K562 (cell line): Measurements from ENCODE around the gene TRPC4. TPM values are rescaled to one million over a fixed set of nuclear protein-coding genes. Genes with fewer than 3 reads are reported as not detected.

Experiments
- ATAC-seq: fragments of 200-7000 bp; cut with Tn5 transposase; 3 replicates; pipeline ENCODE4 v1.9.1; 2020; ENCODE audit warnings: moderate library complexity
- BruUV-seq: library from RNA; stranded (reverse); fragments of 400-500 nt; replicated peaks from 2 replicates; lab custom pipeline; 2021; lab: Mats Ljungman, UMichigan
- CTCF ChIA-PET: fragments of 300-600 bp; formaldehyde crosslinking; extraction: SDS; loops from one replicate; lab custom pipeline; 2021; ENCODE audit warnings: low intra/inter-chr PET ratio; lab: Yijun Ruan, JAX
- POLR2A ChIA-PET: fragments of 300-600, 350-650 bp; sonication (Branson Sonifier 250); formaldehyde crosslinking; extraction: SDS; loops from one replicate; lab custom pipeline; 2021; ENCODE audit warnings: antibody characterized with exemption, inconsistent platforms; lab: Yijun Ruan, JAX
- DNase-seq, 4 experiments: peaks; one replicate each; pipeline versions ENCODE4 v3.0.0 to v3.0.0-alpha.2; 2011 to 2018; ENCODE audit warnings: low spot score in 3 of 4, mixed read lengths in 3 of 4; ENCODE audit errors: extremely low read depth in 1 of 4
- FAIRE-seq: peaks from 2 replicates; lab custom pipeline; 2011; peaks lifted over from hg19 to GRCh38; lab: Jason Lieb, UNC
- H2AFZ ChIP-seq: 2 replicates; pipeline ENCODE4 v1.6.0; 2011; ENCODE audit warnings: low read depth, low read length, control low read depth, inconsistent platforms
- H3K27ac ChIP-seq: fragments of 200-600 bp; 3 replicates; pipeline ENCODE4 v1.8.0; 2011; ENCODE audit warnings: low read depth, mild to moderate bottlenecking, control low read depth, inconsistent platforms, low read length, moderate library complexity, mixed read lengths; ENCODE audit errors: extremely low read depth
- H3K27me3 ChIP-seq, 2 experiments: fragments of 300-600 bp in 1 of 2; 2 replicates in 1 of 2; 3 replicates in 1 of 2; pipeline versions ENCODE4 v1.6.0 to v1.8.0; 2011; ENCODE audit warnings: inconsistent platforms in 2 of 2, low read length in 2 of 2, mild to moderate bottlenecking in 1 of 2, mixed read lengths in 1 of 2, moderate library complexity in 1 of 2; ENCODE audit not compliant: control insufficient read depth in 2 of 2, insufficient read depth in 2 of 2
- H3K36me3 ChIP-seq: fragments of 300-600 bp; 3 replicates; pipeline ENCODE4 v1.8.0; 2011; ENCODE audit warnings: mild to moderate bottlenecking, low read length, inconsistent platforms; ENCODE audit not compliant: control insufficient read depth, insufficient read depth
- H3K4me1 ChIP-seq, 2 experiments: fragments of 200-600 bp in 1 of 2; replicated peaks in 1 of 2; 2 replicates in 1 of 2; 3 replicates in 1 of 2; pipeline versions ENCODE4 v1.5.1 to v1.8.0; 2011; ENCODE audit warnings: inconsistent platforms in 2 of 2, low read length in 2 of 2, mild to moderate bottlenecking in 1 of 2, mixed read lengths in 1 of 2, moderate library complexity in 1 of 2; ENCODE audit not compliant: control insufficient read depth in 2 of 2, insufficient read depth in 2 of 2
- H3K4me2 ChIP-seq: 2 replicates; pipeline ENCODE4 v1.6.1; 2011; ENCODE audit warnings: low read length, control low read depth, inconsistent platforms, mixed read lengths; ENCODE audit not compliant: insufficient read depth
- H3K4me3 ChIP-seq: fragments of 200-600 bp; sonication (generic), shearing (Covaris generic); 2 replicates; pipeline ENCODE4 v1.5.1; 2016; ENCODE audit warnings: control low read depth, inconsistent platforms
- H3K79me2 ChIP-seq: fragments of 200-600 bp; 3 replicates; pipeline ENCODE4 v1.8.0; 2011; ENCODE audit warnings: low read length, inconsistent platforms; ENCODE audit not compliant: control insufficient read depth, insufficient read depth
- H3K9ac ChIP-seq, 2 experiments: 2 replicates each; pipeline versions ENCODE4 v1.6.0 to v1.6.1; 2011; ENCODE audit warnings: low read depth in 2 of 2, low read length in 2 of 2, control low read depth in 1 of 2, inconsistent platforms in 1 of 2, mild to moderate bottlenecking in 1 of 2, mixed read lengths in 1 of 2; ENCODE audit not compliant: insufficient read depth in 1 of 2
- H3K9me1 ChIP-seq: one replicate; pipeline ENCODE4 v1.6.0; 2011; ENCODE audit warnings: inconsistent platforms, mild to moderate bottlenecking, low read length, moderate library complexity; ENCODE audit not compliant: control insufficient read depth, insufficient read depth
- H3K9me3 ChIP-seq: replicated peaks from 2 replicates; pipeline ENCODE4 v1.5.1; 2011; ENCODE audit warnings: low read depth, low read length, inconsistent platforms; ENCODE audit not compliant: control insufficient read depth, insufficient read depth
- H4K20me1 ChIP-seq: replicated peaks from 2 replicates; pipeline ENCODE4 v1.6.1; 2011; ENCODE audit warnings: low read length, inconsistent platforms, mixed read lengths; ENCODE audit not compliant: control insufficient read depth, insufficient read depth
- ARID3B ChIP-seq: fragments of 250-450 bp; sonication (Bioruptor Pico); IDR thresholded peaks from 2 replicates; pipeline ENCODE4 v1.4.0; 2020; ENCODE audit warnings: borderline replicate concordance
- YY1 ChIP-seq, 3 experiments: IDR thresholded peaks; 2 replicates each; pipeline ENCODE4 v1.6.1; 2011; ENCODE audit warnings: low read length in 2 of 3, mild to moderate bottlenecking in 2 of 3, moderate library complexity in 2 of 3, borderline replicate concordance in 1 of 3, control low read depth in 1 of 3, low read depth in 1 of 3; ENCODE audit not compliant: insufficient read depth in 3 of 3, insufficient replicate concordance in 2 of 3, control insufficient read depth in 1 of 3, insufficient read length in 1 of 3; ENCODE audit errors: extremely low read depth in 1 of 3
- ZNF212 ChIP-seq: fragments of 450-650 bp; formaldehyde crosslinking; IDR thresholded peaks from 2 replicates; pipeline ENCODE4 v1.4.0; 2020; ENCODE audit warnings: mild to moderate bottlenecking
- ZNF398 ChIP-seq: fragments of 250-450 bp; sonication (Bioruptor Pico); IDR thresholded peaks from 2 replicates; pipeline ENCODE4 v1.8.0; 2021; ENCODE audit warnings: moderate library complexity, mild to moderate bottlenecking, inconsistent platforms
- ZNF408 ChIP-seq: fragments of 250-450 bp; sonication (Bioruptor Pico); IDR thresholded peaks from 2 replicates; pipeline ENCODE4 v1.4.0; 2020; ENCODE audit warnings: low read depth, mild to moderate bottlenecking, moderate library complexity
- whole genome bisulfite sequencing: fragments of 100-300 bp; shearing (Covaris generic); methylation state at CpG from one replicate; pipeline ENCODE4 v1.1.6; 2016; ENCODE audit warnings: low coverage, mixed read lengths; ENCODE audit not compliant: insufficient coverage; ENCODE audit errors: missing lambda C conversion rate; 5-methylcytosine and 5-hydroxymethylcytosine counted together
- in situ Hi-C: fragments of 300-500 bp; cut with MboI; formaldehyde crosslinking; loops from 4 replicates; pipeline ENCODE4 v1.15.0; 2018; ENCODE audit warnings: inconsistent platforms, mixed read lengths
- intact Hi-C: fragments of 100-400 bp; cut with micrococcal nuclease; formaldehyde crosslinking; loops from 2 replicates; pipeline ENCODE4 v1.14.2; 2022
- polyA plus RNA-seq, 8 experiments: library from polyadenylated mRNA; depleted of rRNA in 4 of 8; stranded (reverse) in 5 of 8; unstranded in 3 of 8; fragments of >200 nt; fragmentation: Nextera tagmentation in 2 of 8; fragmentation: Illumina TruSeq in 1 of 8; extraction: Ambion mirVana in 2 of 8; extraction: Trizol in 1 of 8; gene quantifications; 2 replicates each; pipeline versions ENCODE4 v1.2.1 to v1.2.3, GENCODE V29; 2011 to 2014; ENCODE audit warnings: inconsistent platforms in 1 of 8, missing spikeins in 1 of 8
- total RNA-seq, 7 experiments: library from RNA; depleted of rRNA in 6 of 7; stranded (reverse); fragments of >200 nt in 6 of 7; fragmentation: Illumina TruSeq in 2 of 7; extraction: Trizol in 2 of 7; gene quantifications; 2 replicates each; pipeline versions ENCODE4 v1.2.1 to v1.2.3, GENCODE V29; 2011 to 2021; ENCODE audit warnings: low replicate concordance in 1 of 7

TRPC4 gene
- total and polyA plus RNA-seq, 9 of the 15 experiments (the other 6 are each of a cell fraction or from before 2014, with no cell fraction given) = 0.03 to 0.04 TPM; not detected in 7

GRCh38 chr13:37594550-37594949 is 275.0 kb downstream of the TRPC4 start:
- Histone ChIP-seq H3K9ac (no peak overlapping the region), H3K4me2 (no peak overlapping the region), H3K79me2 (no peaks in the 10 kb centered on the region), H4K20me1 (no peaks in the 10 kb centered on the region), H3K36me3 (no peaks in the 10 kb centered on the region), H3K9me1 (no peaks in the 10 kb centered on the region), H3K27ac (no peak overlapping the region), H3K4me3 (no peak overlapping the region), H3K9me3 (no peaks in the 10 kb centered on the region), H2AFZ (no peak overlapping the region), H3K27me3 (no peaks in the 10 kb centered on the region), H3K4me1 (no peaks in the 10 kb centered on the region)
- ChIA-PET POLR2A (no interaction called here), CTCF (interaction anchor here (0.6 kb wide), 1 partner anchor 18 kb away, joined by 4 read pairs; no protein-coding TSS in a partner anchor)
- intact Hi-C loops = no loop called here
- DNase-seq (no peak), FAIRE-seq (no peak), ATAC-seq (no peak)
- no peak for TF ChIP-seq ZNF212 (CRISPR knock-in tag)
- no peak for TF ChIP-seq ZNF408 (CRISPR knock-in tag)
- TF ChIP-seq YY1 (IDR thresholded peaks at IDR 0.05; ENCODE audit: borderline replicate concordance in 1 of 3, control insufficient read depth in 1 of 3, extremely low read depth in 1 of 3, insufficient read depth in 3 of 3, insufficient read length in 1 of 3, insufficient replicate concordance in 2 of 3, low read depth in 1 of 3, low read length in 2 of 3) = no peak
- TF ChIP-seq ZNF398 (CRISPR knock-in tag) = no peak
- TF ChIP-seq ARID3B (CRISPR knock-in tag) = no peak
- in situ Hi-C loops = no loop called here
- WGBS = 0% methylated on average over 2 of the region's 2 CpGs
- BruUV-seq = no TSS peak
